Right lobe of liver (tissue), 6 donors: Measurements from ENCODE around the gene TARM1. TPM values are rescaled to one million over a fixed set of nuclear protein-coding genes. Genes with fewer than 3 reads are reported as not detected.
A peak's percentile ranks its signal among the peaks of the same experiment; 100 is the strongest.

Experiments used
- ATAC-seq, 4 donors: fragments of 200-7000 bp; cut with Tn5 transposase; one replicate each; pipeline ENCODE4 v1.9.1; 2020; ENCODE audit warnings: mild to moderate bottlenecking in 4 of 4, moderate library complexity in 4 of 4
- DNase-seq, 3 donors: peaks; one replicate each; pipeline ENCODE4 v3.0.0-alpha.2; 2020
- H3K27ac ChIP-seq, 3 donors: fragments of 200-600 bp; one replicate each; pipeline ENCODE4 v1.8.0; 2022
- H3K27me3 ChIP-seq, 2 donors: fragments of 200-600 bp; one replicate each; pipeline ENCODE4 v1.8.0; 2022
- H3K36me3 ChIP-seq, 4 donors: fragments of 200-600 bp; sonication (generic) in 1 of 4; one replicate each; pipeline versions ENCODE4 v1.5.1 to v1.8.0; 2017 to 2022; ENCODE audit warnings: control low read depth in 1 of 4
- H3K4me1 ChIP-seq, 4 donors: fragments of 200-600 bp; sonication (generic) in 1 of 4; one replicate each; pipeline versions ENCODE4 v1.5.1 to v1.8.0; 2017 to 2022; ENCODE audit warnings: control low read depth in 1 of 4
- H3K4me3 ChIP-seq, 3 donors: fragments of 200-600 bp; one replicate each; pipeline ENCODE4 v1.8.0; 2022
- H3K9me3 ChIP-seq, 4 donors: fragments of 200-600 bp; sonication (generic) in 1 of 4; one replicate each; pipeline versions ENCODE4 v1.5.1 to v1.8.0; 2017 to 2022; ENCODE audit warnings: control low read depth in 1 of 4
- CTCF ChIP-seq, 4 donors: fragments of 200-600 bp in 3 of 4; fragments of 450-650 bp in 1 of 4; IDR thresholded peaks; one replicate each; pipeline versions ENCODE4 v1.5.1 to v1.8.0; 2016 to 2022; ENCODE audit warnings: antibody characterized with exemption in 4 of 4, mild to moderate bottlenecking in 2 of 4
- POLR2A ChIP-seq: fragments of 450-650 bp; IDR thresholded peaks from one replicate; pipeline ENCODE4 v1.6.1; 2017; ENCODE audit warnings: antibody characterized with exemption, mild to moderate bottlenecking
- whole genome bisulfite sequencing: methylation state at CpG from one replicate; pipeline ENCODE4 v1.1.6; 2018; ENCODE audit warnings: low coverage, low lambda C conversion rate; ENCODE audit not compliant: insufficient coverage; ENCODE audit errors: missing lambda C conversion rate; 5-methylcytosine and 5-hydroxymethylcytosine counted together
- intact Hi-C, 2 donors: fragments of 100-400 bp; cut with DNase I; formaldehyde crosslinking; loops; one replicate each; pipeline versions ENCODE4 v1.11.2 to v1.14.1; 2022
- long read RNA-seq: library from polyadenylated mRNA; unstranded; transcript quantifications from one replicate; pipeline ENCODE4 v2.0.0, GENCODE V29; 2019
- total RNA-seq, 6 experiments: library from RNA; depleted of rRNA in 2 of 6; stranded (reverse); fragments of >200 nt in 2 of 6; fragmentation: NEBNext Ultra II Directional in 3 of 6; extraction: Animal tissue kit (Norgen Biotek cat#: 25700) in 3 of 6; gene quantifications; one replicate each; pipeline versions ENCODE4 v1.1.0 to v1.2.4, GENCODE V29; 2016 to 2023
- donor health status: DM: no; HTN: yes; CAD: no.
- donor health status: DM: no; HTN: no; CAD: no.
- donor health status: DM: no; HTN: no; CAD: no.
- donor health status: DM: no; HTN: yes; CAD: no.
- donor health status: DM: no; HTN: yes; CAD: no.

TARM1 gene
- total RNA-seq, result not detected
- long read RNA-seq, result 0 reads

GRCh38 chr19:54081032-54081431, at the start of gene TARM1:
TARM1 (minus strand) TSS chr19:54081365; CDS start chr19:54081340, 25 bp downstream.
- intact Hi-C loops, result no loop called here
- no peak for ATAC-seq

GRCh38 chr19:54129617-54129996, 48.4 kb upstream of the TARM1 start:
- H3K36me3 ChIP-seq, result peaks cover 0 to 58% (median 21%) of the 10 kb centered on the region in 4 donors
- no peak for DNase-seq
- no peaks in the 10 kb centered on the region for H3K27me3 ChIP-seq
- H3K9me3 ChIP-seq, result no peaks in the 10 kb centered on the region
- TF ChIP-seq CTCF (IDR thresholded peaks at IDR 0.05), result no peak
- TF ChIP-seq POLR2A, result no peak
- intact Hi-C loops, result no loop called here
- no peak overlapping the region for H3K27ac ChIP-seq
- no peak for ATAC-seq
- no CpG with 5 or more reads among the region's 20 CpGs for WGBS
- H3K4me1 ChIP-seq, result no peaks in the 10 kb centered on the region
- H3K4me3 ChIP-seq, result no peak overlapping the region

More at GRCh38 chr19:54081032-54081431, at the start of gene TARM1:
- Histone ChIP-seq H3K36me3 (no peaks in the 10 kb centered on the region), H3K4me3 (no peak within 1 kb of the TSS), H3K27me3 (no peaks in the 10 kb centered on the region), H3K9me3 (no peaks in the 10 kb centered on the region), H3K27ac (no peak within 1 kb of the TSS), H3K4me1 (no peaks in the 10 kb centered on the region)
- WGBS, result 71% methylated on average over 4 of the region's 7 CpGs
- no peak for TF ChIP-seq CTCF (IDR thresholded peaks at IDR 0.05)
- TF ChIP-seq POLR2A, result no peak
- DNase-seq, result no peak

GRCh38 chr19:54128796-54129616, 47.8 kb upstream of the TARM1 start:
- H3K36me3 ChIP-seq, result peaks cover 0 to 64% (median 23%) of the 10 kb centered on the region in 4 donors
- ATAC-seq, result peak in 1 of 4 donors; percentile 6
- WGBS, result 80% methylated on average over 2 of the region's 41 CpGs

GRCh38 chr19:54128441-54128725, 47.2 kb upstream of the TARM1 start:
- DNase-seq, result no peak
- Histone ChIP-seq H3K27ac (no peak overlapping the region), H3K4me3 (no peak overlapping the region), H3K36me3 (peaks cover 0 to 70% (median 26%) of the 10 kb centered on the region in 4 donors), H3K4me1 (no peaks in the 10 kb centered on the region), H3K9me3 (no peaks in the 10 kb centered on the region), H3K27me3 (no peaks in the 10 kb centered on the region)
- 83% methylated on average over 12 of the region's 20 CpGs for WGBS
- TF ChIP-seq POLR2A, result no peak
- TF ChIP-seq CTCF (IDR thresholded peaks at IDR 0.05), result no peak
- intact Hi-C loops, result no loop called here
- no peak for ATAC-seq

More at GRCh38 chr19:54128796-54129616, 47.8 kb upstream of the TARM1 start:
- TF ChIP-seq CTCF (IDR thresholded peaks at IDR 0.05) (no peak), POLR2A (no peak)
- H3K9me3 ChIP-seq, result no peaks in the 10 kb centered on the region
- no peaks in the 10 kb centered on the region for H3K4me1 ChIP-seq
- no peak overlapping the region for H3K4me3 ChIP-seq
- no peaks in the 10 kb centered on the region for H3K27me3 ChIP-seq
- intact Hi-C loops, result no loop called here
- no peak for DNase-seq
- H3K27ac ChIP-seq, result no peak overlapping the region
